ENCODE measurements around the gene STX1A.

The STX1A gene

DNA sequence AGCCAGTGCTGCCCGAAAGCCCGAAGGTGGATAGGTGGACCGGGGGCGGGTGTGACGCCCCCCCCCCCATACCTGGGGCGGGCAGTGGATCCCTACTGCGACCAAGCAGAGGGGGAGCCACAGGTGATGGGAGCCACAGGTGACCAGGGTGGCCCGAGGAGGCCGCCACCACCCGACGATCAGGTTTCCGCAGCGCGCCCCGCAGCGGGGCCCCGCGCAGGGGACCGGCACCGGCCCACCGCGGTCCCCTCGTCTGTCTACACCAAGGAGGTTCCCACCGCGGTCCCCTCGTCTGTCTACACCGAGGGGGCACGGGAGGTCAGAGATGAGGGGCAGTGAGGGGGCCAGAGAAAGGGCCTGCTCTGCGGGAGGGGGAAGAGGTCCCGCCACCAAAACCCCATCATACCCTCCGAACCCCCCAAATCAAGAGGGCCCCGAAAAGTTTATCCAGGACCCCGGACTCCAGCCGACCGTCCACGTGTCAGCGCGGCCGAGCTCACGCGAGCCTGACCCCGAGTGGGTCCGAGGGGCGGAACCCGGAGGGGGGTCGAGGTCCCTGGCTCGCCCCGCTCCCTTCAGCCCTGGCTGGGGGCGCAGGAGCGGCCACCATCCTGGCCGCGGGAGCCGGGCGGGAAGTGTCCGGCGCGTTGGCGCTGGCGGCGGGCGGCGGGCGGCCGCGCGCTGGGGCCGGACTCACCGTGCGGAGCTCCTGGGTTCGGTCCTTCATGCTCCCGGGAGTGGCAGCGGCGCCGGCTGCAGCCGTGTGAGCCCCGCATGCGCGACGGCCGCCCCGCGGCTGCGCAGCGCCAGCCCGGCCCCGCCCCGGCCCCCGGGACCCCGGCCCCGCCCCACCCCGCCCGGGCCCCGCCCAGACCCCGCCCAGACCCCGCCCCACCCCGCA lies at the start of gene STX1A:
Gene STX1A (minus strand): TSS at position 765 of the 901 bp plus-strand sequence. CDS start 38 bp downstream, at position 727.
- DNase-seq: no peak

DNA sequence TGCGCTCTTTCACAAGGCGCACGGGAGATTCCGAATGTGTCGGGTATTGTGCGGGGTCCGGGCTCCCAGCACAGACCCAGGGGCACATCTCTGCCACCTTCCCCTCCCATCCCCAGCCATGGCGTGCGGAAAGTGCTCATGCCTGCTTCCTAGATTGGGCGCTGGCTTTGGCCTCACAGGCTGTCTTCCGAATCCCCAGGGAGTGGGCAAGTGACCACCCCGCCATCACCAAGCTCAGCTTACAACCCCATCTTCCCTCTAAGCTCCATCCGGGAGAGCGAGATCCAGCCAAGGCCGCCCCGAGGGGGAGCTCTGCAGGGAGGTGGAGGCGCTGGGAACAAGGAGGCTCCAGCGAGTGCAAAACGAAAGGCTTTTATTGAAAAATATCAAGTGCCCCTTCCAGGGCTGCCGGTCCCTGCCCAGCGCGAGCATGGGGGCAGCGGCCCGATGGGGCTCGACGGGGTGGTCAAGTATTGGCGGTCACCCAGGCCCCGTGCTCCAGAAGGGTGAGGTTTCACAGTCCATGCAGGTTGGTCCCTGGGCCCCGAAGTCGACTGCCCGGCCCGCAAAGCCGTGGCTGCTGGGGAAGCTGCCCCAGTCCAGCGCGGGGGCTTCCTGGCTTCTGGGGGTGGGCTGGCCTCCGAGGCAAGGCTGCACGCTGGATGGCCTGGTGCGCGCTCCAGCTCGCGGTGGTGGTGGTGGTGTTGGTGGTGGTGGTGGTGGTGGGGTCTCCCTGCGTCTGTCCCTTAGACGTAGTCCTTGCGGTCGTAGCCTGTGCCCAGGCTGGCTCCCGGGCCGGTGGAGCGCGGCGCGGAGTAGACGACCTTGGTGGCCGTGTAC lies 49.4 kb upstream of the STX1A start:
- no peak for DNase-seq

- DNase-seq: no peak
Observed at GRCh38 chr7:73766556-73767229, 47.2 kb upstream of the STX1A start.

- no peak for DNase-seq
Observed at GRCh38 chr7:73762659-73762999, 43.2 kb upstream of the STX1A start.

DNA sequence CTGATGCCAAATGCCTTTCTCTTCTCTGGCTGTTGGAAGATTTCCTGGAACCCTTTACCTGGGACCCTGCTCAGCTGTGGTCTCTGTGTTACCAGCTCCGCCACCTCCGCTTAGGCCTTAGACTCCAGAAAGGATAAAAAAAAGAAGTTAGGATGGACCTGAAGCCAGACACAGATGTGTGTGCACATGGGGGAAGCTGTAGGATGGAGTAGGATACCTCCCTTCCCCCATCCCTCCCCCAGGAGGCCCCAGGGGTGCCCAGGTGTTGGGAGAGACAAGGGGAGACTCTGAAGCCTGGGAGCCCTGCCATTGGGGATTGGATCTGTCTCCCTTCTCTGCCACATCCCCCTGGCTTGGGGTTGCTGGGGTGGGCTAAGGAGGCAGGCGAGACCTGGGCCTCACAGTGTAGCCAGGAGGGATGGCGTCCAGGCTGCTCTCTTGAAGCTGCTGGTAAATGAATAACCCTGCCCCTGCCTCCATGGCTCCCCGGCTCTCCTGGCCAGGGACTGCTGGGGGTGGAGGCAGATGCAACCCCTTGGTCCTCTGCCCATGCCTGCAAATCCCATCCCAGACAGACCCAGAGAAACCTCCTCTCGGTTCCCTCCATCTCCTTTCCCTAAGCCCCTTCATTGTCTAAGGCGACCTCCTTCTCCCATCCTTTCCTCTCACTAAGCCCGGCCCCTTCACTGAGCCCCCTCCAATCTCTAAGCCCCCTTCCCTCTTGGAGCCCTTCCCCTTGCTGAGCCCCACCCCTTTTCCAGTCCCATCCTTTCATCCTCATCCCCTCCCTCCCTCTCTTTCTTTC lies 42.6 kb upstream of the STX1A start:
- no peak for DNase-seq

DNA sequence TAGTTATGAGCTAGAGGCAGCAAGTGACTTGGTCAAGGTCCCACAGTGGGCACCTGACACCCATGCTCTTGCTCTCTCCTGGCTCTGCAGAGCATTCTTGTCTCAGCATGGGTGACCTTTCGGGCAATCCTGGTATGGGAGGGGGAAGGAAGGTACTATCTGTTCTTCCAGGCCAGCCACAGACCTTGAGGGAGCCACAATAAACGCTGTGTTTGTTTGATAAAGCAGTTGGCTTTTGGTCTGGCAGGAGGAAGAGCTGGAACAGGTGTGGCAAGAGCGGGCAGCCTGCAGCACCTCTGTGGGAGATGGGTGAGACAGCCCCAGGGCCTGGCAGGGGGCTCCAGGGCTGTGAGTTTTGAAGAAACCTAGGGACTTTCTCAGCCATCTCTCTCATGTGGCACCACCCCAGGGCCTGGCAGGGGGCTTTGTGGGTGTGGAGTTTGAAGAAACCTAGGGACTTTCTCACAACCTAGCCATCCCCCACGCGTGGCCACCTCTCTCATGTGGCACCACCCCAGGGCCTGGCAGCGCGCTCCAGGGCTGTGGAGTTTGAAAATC lies 39.2 kb upstream of the STX1A start:
- DNase-seq: no peak

DNA sequence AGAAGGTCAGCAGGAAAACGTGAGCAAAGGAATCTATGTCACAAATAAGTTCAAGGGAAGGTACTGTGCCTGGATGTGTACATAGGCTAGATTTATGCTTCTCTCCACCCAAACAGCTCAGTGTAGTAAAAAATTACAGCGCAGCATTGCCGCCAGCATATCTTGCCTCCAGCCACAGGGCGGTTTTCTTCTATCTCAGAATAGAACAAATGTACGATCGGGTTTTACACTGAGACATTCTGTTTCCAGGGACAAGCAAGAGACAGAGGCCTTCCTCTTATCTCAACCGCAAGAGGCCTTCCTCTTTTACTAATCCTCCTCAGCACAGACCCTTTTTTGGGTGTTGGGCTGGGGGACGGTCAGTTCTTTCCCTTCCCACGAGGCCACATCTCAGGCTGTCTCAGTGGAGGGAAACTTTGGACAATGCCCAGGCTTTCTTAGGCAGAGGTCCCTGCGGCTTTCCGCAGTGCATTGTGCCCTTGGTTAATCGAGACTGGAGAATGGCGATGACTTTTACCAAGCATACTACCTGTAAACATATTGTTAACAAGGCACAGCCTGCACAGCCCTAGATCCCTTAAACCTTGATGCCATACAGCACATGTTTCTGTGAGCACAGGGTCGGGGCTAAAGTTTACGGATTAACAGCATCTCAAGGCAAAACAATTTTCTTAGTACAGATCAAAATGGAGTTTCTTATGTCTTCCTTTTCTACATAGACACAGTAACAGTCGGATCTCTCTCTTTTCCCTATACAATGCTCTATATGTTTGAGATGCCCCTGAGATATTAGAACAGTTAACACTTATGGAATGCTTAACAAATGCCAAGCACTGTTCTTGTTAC lies 30.7 kb upstream of the STX1A start:
- DNase-seq: no peak

DNA sequence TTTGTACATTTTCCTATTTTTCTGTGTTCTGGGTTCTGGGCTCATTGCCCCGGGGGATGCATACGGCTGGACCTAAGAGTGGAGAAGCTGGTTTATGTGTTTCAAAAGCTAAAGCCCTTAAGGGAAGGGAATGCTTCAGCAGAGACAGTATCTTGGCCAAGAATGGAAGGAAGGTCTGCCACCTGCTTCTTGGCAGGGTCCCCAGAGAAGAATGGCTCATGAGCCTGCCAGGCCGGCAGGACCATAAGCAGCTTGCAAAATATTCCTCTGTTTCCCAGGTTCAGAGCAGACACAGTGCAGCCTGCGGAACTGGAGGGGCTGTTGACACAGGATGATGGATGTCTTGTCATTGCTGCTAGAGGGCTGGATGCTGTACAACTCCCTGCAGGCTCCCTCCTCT lies 26.9 kb upstream of the STX1A start:
- DNase-seq: peak; percentile 33

- DNase-seq: peak; percentile 91
Observed at GRCh38 chr7:73742753-73743641, 23.5 kb upstream of the STX1A start.

GRCh38 chr7:73742338-73742752 lies 22.9 kb upstream of the STX1A start:
- peak; percentile 78 for DNase-seq

DNA sequence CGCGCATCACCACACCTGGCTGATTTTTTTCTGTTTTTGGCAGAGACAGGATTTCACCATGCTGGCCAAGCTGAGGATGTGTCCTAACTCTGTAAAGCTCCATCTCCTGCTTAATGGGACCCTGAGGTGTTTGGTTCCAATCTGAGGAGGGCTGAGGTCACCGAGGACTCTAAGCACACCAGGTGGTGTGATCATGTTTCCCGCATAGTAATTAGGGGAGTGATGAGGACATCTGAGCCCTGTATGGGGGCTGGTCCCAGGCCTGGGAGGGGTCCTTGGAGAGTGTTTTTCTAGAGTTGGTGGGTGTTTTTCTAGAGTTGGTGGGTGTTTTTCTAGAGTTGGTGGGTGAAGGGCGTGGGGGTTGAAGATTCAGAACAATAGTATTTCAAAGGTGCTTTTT lies 22.1 kb upstream of the STX1A start:
- peak; percentile 80 for DNase-seq

GRCh38 chr7:73740771-73741170 lies 21.3 kb upstream of the STX1A start:
- DNase-seq: peak; percentile 19

- no peak for DNase-seq
Observed at GRCh38 chr7:73740212-73740611, 20.7 kb upstream of the STX1A start.

DNA sequence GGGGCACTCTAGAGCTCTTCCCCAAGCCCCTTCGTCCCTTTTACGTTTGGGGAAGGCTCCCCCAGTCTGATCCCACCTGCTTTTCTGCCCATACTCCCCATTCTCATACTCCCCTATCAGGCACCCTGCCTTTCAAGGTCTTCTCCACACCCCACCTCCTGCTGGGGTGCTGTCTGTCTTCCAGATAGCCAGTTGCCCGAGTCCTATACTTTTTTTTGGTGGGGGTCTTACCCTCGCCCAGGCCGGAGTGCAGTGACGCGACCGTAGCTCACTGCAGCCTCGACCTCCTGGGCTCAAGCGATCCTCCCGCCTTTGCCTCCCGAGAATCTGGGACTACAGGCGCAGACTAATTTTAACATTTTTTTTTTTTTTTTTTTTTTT lies 19.9 kb upstream of the STX1A start:
- DNase-seq: no peak

- peak; percentile 87 for DNase-seq
Observed at GRCh38 chr7:73738612-73739386, 19.3 kb upstream of the STX1A start, which contains the start of gene ABHD11. ABHD11 (minus strand) TSS chr7:73738802; CDS start chr7:73738770, 32 bp downstream.

GRCh38 chr7:73738220-73738611 lies 18.7 kb upstream of the STX1A start:
- DNase-seq: peak; percentile 10

- no peak for DNase-seq
Observed at GRCh38 chr7:73737491-73738219, 18.2 kb upstream of the STX1A start.

DNA sequence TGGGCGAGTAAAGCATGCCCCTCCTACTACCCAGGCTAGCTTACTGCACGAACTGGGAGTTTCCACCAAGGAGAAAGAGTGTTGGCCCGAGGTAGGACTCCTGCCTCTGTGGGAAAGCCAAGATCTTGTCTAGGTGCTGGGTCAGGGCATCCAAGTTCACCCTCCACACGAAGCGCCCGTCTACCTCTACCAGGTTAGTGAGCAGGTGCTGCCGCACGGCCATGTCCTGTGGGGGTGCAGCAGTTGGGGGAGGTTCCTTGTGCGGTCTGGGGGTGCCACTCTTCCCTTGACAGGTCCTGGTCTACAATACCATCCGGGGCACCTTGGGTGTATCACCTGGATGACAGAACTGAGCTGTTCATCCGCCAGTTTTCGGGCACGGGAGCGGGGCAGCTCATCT lies 17.4 kb upstream of the STX1A start:
- no peak for DNase-seq

- no peak for DNase-seq
Observed at GRCh38 chr7:73735528-73735905, 16.0 kb upstream of the STX1A start.

Data from NCI-H2029 treated with DMSO at 0.1 percent for 48 hours (cell line).